Measurements from ENCODE around the gene CCDC6.

GRCh38 chr10:59812519-59813122, 93.7 kb downstream of the CCDC6 start:
- TF ChIP-seq CTCF (IDR thresholded peaks at IDR 0.05) (no peak), POLR2A (IDR thresholded peaks at IDR 0.05) (no peak)
